ENCODE data around the gene PUS1.

PUS1 gene

DNA sequence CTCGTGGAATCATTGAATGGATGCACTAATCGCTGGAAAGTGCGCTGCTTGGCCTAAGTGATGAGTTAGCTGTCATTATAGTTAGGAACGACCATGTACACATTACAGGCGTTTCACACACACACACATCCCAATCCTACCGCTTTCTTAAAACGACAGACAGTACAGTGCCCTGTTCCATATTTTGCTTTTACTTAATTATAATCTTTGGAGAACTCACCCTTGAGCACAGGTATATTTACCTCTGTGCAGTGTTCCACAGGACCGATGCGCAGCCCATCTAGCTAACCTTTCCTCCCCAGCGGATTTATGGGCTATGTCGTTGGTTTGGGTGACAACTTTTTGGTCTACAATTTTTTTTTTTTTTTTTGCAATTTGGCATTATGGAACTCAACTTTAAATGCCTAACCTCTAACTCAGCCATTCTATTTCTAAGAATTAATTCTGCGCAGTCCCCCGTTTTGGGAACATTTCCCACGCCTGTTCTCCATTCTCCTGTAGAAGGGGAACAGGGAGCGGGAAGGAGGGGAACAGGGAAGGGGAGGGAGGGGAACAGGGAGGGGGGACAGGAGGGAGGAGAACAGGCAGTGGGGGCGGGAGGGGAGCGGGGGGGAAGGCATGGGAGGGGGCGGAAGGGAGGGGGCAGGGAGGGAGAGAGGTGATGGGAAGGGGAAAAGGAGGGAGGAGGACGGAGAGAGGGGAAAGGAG lies 35.3 kb upstream of the PUS1 start:
- DNase-seq (no peak), ATAC-seq (ENCODE audit: insufficient read depth, low read depth) (no peak)
- Histone ChIP-seq H3K9me3 (ENCODE audit: insufficient read depth, low read length, severe bottlenecking) (no peaks in the 10 kb centered on the region), H4K20me1 (ENCODE audit: insufficient read depth, low read length) (peaks cover 32% of the 10 kb centered on the region), H3K27me3 (ENCODE audit: insufficient read depth, low read length, poor library complexity) (no peaks in the 10 kb centered on the region), H3K27ac (ENCODE audit: low read length) (no peak overlapping the region), H2AFZ (ENCODE audit: low read depth, low read length) (no peak overlapping the region), H3K4me2 (ENCODE audit: insufficient read depth, low read length) (peak overlapping the region; percentile 42), H3K79me2 (ENCODE audit: insufficient read depth, low read length) (peaks cover 40% of the 10 kb centered on the region), H3K9ac (ENCODE audit: low read depth, low read length) (no peak overlapping the region), H3K36me3 (ENCODE audit: insufficient read depth, low read length) (peaks cover 29% of the 10 kb centered on the region), H3K4me3 (ENCODE audit: low read depth in 1 of 2, low read length in 2 of 2) (no peak overlapping the region; a peak in 1 of 4 replicates), H3K4me1 (ENCODE audit: insufficient read depth, low read length) (peaks cover 34% of the 10 kb centered on the region)
- TF ChIP-seq, protein P1, sequence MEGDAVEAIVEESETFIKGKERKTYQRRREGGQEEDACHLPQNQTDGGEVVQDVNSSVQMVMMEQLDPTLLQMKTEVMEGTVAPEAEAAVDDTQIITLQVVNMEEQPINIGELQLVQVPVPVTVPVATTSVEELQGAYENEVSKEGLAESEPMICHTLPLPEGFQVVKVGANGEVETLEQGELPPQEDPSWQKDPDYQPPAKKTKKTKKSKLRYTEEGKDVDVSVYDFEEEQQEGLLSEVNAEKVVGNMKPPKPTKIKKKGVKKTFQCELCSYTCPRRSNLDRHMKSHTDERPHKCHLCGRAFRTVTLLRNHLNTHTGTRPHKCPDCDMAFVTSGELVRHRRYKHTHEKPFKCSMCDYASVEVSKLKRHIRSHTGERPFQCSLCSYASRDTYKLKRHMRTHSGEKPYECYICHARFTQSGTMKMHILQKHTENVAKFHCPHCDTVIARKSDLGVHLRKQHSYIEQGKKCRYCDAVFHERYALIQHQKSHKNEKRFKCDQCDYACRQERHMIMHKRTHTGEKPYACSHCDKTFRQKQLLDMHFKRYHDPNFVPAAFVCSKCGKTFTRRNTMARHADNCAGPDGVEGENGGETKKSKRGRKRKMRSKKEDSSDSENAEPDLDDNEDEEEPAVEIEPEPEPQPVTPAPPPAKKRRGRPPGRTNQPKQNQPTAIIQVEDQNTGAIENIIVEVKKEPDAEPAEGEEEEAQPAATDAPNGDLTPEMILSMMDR (IDR thresholded peaks at IDR 0.05; ENCODE audit: borderline replicate concordance, extremely low read depth, low read length, poor library complexity, severe bottlenecking): no peak
- no peak for TF ChIP-seq EZH2 (IDR thresholded peaks at IDR 0.05; ENCODE audit: borderline replicate concordance, low read depth, low read length, severe bottlenecking)

DNA sequence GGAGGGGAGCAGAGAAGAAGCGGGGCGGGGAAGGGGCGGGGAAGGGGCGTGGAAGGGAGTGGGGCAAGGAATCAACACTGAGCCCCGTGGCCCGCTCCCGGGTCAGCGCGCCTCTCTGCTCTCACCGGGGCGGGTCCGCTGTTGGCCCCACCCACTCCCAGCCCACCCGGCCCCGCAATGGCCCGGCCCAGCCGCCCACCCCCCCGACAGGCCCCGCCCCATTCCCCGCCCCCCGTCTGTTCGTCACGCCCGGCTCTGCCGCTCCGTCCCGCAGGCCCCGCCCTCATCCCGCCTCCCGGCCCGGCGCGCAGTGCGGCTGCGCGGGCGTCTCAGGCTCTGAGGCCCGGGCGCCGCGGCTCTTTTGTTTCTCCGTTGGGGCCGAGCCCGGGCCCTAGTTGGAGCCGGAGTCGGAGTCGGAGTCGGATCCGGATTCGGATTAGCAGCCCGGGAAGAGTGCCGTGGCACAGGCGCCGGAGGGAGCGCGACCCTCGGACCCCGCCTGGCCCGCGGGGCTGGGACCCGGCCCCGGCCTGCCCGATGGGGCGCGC lies 34.7 kb upstream of the PUS1 start, which contains the start of gene ULK1:
TSS of gene ULK1 (plus strand) at position 310 of the 548 bp plus-strand sequence. CDS start 380 bp downstream, outside the sequence.
- Histone ChIP-seq H3K9me3 (ENCODE audit: insufficient read depth, low read length, severe bottlenecking) (no peaks in the 10 kb centered on the region), H3K9ac (ENCODE audit: low read depth, low read length) (peak within 1 kb of the TSS; percentile 68), H3K36me3 (ENCODE audit: insufficient read depth, low read length) (peaks cover 31% of the 10 kb centered on the region), H4K20me1 (ENCODE audit: insufficient read depth, low read length) (peaks cover 32% of the 10 kb centered on the region), H2AFZ (ENCODE audit: low read depth, low read length) (peak within 1 kb of the TSS; percentile 80), H3K79me2 (ENCODE audit: insufficient read depth, low read length) (peaks cover 45% of the 10 kb centered on the region), H3K4me1 (ENCODE audit: insufficient read depth, low read length) (peaks cover 34% of the 10 kb centered on the region), H3K27ac (ENCODE audit: low read length) (peak within 1 kb of the TSS; percentile 77), H3K4me2 (ENCODE audit: insufficient read depth, low read length) (peak within 1 kb of the TSS; percentile 87), H3K4me3 (ENCODE audit: low read depth in 1 of 2, low read length in 2 of 2) (peak within 1 kb of the TSS; percentile 63 to 67; a peak in 3 of 4 replicates), H3K27me3 (ENCODE audit: insufficient read depth, low read length, poor library complexity) (no peaks in the 10 kb centered on the region)
- ATAC-seq (ENCODE audit: insufficient read depth, low read depth) (peak; percentile 79), DNase-seq (peak; percentile 94)
- TF ChIP-seq, protein P1 (IDR thresholded peaks at IDR 0.05; ENCODE audit: borderline replicate concordance, extremely low read depth, low read length, poor library complexity, severe bottlenecking): no peak

DNA sequence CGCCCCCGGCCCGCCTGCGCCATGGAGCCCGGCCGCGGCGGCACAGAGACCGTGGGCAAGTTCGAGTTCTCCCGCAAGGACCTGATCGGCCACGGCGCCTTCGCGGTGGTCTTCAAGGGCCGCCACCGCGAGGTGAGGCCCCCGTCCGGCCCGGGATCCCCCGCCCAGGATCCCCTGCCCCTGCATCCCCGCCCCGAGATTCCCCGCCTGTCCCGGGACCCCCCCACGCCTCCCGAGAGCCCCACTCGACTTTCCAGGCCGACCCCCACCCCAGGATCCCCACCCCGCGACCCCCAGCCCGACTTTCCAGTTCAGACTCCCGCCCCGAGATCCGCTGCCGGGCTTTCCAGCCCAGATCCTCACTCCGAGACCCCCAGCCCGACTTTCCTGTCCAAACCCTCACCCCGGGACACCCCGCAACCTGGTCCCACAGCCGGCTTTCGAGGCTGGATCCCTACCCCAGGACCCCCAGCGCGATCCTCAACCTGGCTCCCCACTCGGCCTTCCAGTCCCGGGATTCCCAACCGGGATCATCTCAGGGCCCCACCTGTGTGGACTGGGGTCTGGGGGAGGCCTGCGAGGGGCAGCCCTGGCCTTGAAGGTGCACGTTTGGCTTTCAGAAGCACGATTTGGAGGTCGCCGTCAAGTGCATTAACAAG lies 34.0 kb upstream of the PUS1 start:
- H3K4me2 ChIP-seq (ENCODE audit: insufficient read depth, low read length): peak overlapping the region; percentile 87
- H3K4me1 ChIP-seq (ENCODE audit: insufficient read depth, low read length): peaks cover 34% of the 10 kb centered on the region
- H3K79me2 ChIP-seq (ENCODE audit: insufficient read depth, low read length): peaks cover 50% of the 10 kb centered on the region
- no peak for ATAC-seq (ENCODE audit: insufficient read depth, low read depth)
- peak overlapping the region; percentile 75 for H3K27ac ChIP-seq (ENCODE audit: low read length)
- H3K36me3 ChIP-seq (ENCODE audit: insufficient read depth, low read length): peaks cover 33% of the 10 kb centered on the region
- TF ChIP-seq, protein P1 (IDR thresholded peaks at IDR 0.05; ENCODE audit: borderline replicate concordance, extremely low read depth, low read length, poor library complexity, severe bottlenecking): no peak
- peak overlapping the region; percentile 68 for H3K9ac ChIP-seq (ENCODE audit: low read depth, low read length)
- H3K9me3 ChIP-seq (ENCODE audit: insufficient read depth, low read length, severe bottlenecking): no peaks in the 10 kb centered on the region
- 0 out of 2 replicates have a peak overlapping the region, but pooled peaks have one; percentile 8 for H2AFZ ChIP-seq (ENCODE audit: low read depth, low read length)
- H4K20me1 ChIP-seq (ENCODE audit: insufficient read depth, low read length): peaks cover 32% of the 10 kb centered on the region
- peak; percentile 24 for DNase-seq
- H3K4me3 ChIP-seq (ENCODE audit: low read depth in 1 of 2, low read length in 2 of 2): peak overlapping the region; percentile 56 to 67; a peak in 3 of 4 replicates
- no peaks in the 10 kb centered on the region for H3K27me3 ChIP-seq (ENCODE audit: insufficient read depth, low read length, poor library complexity)
